ENCODE measurements around the gene ABCA1. TPM values are rescaled to one million over a fixed set of nuclear protein-coding genes. Genes with fewer than 3 reads are reported as not detected.

Gene ABCA1
- total RNA-seq, 1 donor from 2014 or later, result 30.7 TPM

DNA sequence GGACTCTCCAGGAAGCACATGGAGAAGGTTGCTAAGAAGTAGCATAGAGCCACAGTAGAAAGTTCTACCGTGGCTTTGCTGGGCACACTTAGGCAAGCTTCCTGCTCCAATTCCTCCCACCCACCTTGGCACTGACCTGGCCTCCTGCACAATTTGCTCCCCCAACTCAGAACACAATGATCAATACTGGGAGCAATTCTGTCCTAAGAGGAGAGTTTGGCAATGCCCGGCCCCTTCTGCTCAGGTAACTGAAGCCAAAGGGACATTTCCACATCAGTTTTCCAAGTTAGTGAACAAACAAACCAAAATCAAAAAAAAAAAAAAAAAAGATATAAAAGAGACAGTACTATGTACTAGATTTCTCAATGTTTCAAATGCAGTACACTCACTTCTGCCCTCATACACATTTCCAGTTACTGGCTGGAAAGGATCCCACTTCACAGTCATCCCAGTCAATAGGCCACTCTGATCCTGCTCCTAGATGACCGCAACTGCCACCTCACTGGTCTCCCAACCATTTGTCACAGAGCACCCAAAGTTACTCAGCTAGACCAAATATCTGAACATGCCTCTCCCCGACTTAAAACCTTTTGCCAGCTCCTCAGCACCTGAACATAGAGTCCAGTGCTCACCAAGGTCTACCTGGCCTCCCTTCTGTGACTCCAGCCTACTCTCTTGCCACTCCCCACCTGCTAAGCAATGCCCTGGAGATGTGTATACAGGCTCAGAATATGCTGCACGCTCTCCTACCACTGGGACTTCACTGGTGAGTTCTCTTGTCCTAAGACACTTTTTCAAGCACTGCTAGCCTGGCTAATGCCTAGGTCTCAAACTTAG, 21.3 kb downstream of the ABCA1 start:
- intact Hi-C loops (cut with DNase I), result no loop called here
- Histone ChIP-seq H3K4me1 (peaks cover 95% of the 10 kb centered on the region), H3K36me3 (peaks cover 0 to 8% of the 10 kb centered on the region in 2 donors), H3K9me3 (no peaks in the 10 kb centered on the region), H3K27ac (peak overlapping the region; percentile 9), H3K27me3 (no peaks in the 10 kb centered on the region), H3K4me3 (no peak overlapping the region)
- no peak for DNase-seq (ENCODE audit: extremely low spot score in 2 of 2)
- TF ChIP-seq, protein P1, sequence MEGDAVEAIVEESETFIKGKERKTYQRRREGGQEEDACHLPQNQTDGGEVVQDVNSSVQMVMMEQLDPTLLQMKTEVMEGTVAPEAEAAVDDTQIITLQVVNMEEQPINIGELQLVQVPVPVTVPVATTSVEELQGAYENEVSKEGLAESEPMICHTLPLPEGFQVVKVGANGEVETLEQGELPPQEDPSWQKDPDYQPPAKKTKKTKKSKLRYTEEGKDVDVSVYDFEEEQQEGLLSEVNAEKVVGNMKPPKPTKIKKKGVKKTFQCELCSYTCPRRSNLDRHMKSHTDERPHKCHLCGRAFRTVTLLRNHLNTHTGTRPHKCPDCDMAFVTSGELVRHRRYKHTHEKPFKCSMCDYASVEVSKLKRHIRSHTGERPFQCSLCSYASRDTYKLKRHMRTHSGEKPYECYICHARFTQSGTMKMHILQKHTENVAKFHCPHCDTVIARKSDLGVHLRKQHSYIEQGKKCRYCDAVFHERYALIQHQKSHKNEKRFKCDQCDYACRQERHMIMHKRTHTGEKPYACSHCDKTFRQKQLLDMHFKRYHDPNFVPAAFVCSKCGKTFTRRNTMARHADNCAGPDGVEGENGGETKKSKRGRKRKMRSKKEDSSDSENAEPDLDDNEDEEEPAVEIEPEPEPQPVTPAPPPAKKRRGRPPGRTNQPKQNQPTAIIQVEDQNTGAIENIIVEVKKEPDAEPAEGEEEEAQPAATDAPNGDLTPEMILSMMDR (IDR thresholded peaks at IDR 0.05), result no peak
- no peak for TF ChIP-seq POLR2A (IDR thresholded peaks at IDR 0.05)
- TF ChIP-seq POLR2AphosphoS5 (IDR thresholded peaks at IDR 0.05; ENCODE audit: insufficient read depth in 1 of 2, low read depth in 1 of 2), result no peak

DNA sequence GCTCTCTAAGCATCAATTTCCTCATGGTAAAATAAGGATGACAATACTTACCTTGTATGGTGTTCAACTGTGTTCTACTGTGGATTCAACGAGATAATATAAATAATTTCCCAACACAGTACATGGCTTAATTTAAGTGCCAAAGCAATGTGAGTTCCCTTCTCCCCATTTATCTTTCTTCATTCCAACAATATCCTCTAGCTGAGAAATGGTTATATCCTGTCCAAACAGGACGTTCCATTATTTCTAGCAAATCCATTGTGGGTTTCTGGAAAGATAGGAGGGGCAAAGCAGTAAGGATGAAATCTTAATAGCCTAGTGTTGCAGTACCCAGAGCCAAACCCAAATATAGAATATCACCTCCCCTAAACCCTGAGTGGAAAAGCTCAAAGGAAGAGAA, 22.0 kb downstream of the ABCA1 start:
- peaks cover 0 to 8% of the 10 kb centered on the region in 2 donors for H3K36me3 ChIP-seq
- H3K27ac ChIP-seq, result no peak overlapping the region
- H3K27me3 ChIP-seq, result no peaks in the 10 kb centered on the region
- no peak overlapping the region for H3K4me3 ChIP-seq
- DNase-seq (ENCODE audit: extremely low spot score in 2 of 2), result no peak
- intact Hi-C loops (cut with DNase I), result no loop called here
- H3K9me3 ChIP-seq, result no peaks in the 10 kb centered on the region
- H3K4me1 ChIP-seq, result peaks cover 95% of the 10 kb centered on the region
- TF ChIP-seq POLR2AphosphoS5 (IDR thresholded peaks at IDR 0.05; ENCODE audit: insufficient read depth in 1 of 2, low read depth in 1 of 2) (no peak), POLR2A (IDR thresholded peaks at IDR 0.05) (no peak)
- TF ChIP-seq, protein P1 (IDR thresholded peaks at IDR 0.05), result no peak

DNA sequence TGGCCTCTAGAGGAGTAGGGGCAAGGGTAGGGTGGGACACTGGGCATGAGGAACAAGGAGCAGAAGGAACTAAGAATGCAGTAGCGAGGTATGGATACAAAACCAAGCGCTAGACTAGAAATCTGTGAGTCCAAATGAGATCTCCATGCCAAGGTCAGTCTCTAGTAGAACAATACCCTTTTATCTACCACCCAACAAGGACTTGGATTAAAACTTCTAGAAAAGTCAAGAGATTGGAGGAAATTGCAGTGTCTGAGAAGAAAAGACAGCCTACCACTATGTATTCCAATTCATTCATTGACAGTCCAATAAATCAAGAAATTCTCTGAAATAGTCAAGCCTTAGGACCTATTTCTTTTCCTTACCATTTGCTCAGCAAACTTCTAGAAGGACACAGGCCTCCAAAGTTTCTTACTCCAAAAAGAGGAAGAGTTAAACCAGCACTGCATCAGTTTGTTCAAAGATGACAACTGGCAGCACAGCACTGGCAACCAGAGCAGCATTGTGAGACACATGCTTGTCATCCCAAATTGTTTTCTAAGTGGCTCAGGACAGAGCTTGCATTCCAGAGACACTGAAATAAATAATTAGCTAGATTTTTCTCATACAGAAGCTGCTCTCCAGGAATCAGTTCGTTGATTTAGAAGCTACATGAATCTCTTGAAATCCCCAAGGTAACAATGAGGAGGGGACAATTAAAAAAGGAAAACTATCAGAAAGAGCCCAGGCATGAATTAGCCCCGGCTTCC, 22.6 kb downstream of the ABCA1 start:
- Histone ChIP-seq H3K4me1 (peaks cover 95% of the 10 kb centered on the region), H3K36me3 (peaks cover 0 to 8% of the 10 kb centered on the region in 2 donors), H3K9me3 (no peaks in the 10 kb centered on the region), H3K4me3 (no peak overlapping the region), H3K27me3 (no peaks in the 10 kb centered on the region), H3K27ac (no peak overlapping the region)
- no peak for DNase-seq (ENCODE audit: extremely low spot score in 2 of 2)
- intact Hi-C loops (cut with DNase I), result no loop called here
- TF ChIP-seq POLR2A (IDR thresholded peaks at IDR 0.05), result no peak

DNA sequence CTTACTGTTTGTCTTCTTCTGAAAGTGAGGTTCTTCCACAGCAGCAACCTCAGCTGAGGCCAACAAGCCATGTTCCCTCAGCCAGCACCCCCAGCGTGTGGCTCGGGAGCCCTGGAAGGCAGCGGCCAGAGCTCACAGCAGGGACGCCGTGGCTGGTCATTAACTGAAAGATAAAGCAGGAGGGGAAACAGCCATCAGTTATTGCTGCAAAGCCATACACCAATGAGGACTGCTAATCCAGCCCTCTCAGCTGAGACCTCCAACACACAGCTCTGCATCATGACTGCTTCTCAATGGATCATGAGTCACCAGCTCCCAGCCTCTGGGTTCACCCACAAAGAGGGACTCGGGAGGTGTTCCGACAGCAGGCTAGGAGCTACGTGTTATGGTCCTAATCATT, 24.3 kb downstream of the ABCA1 start:
- TF ChIP-seq, protein P1 (IDR thresholded peaks at IDR 0.05), result no peak
- no peak for TF ChIP-seq POLR2AphosphoS5 (IDR thresholded peaks at IDR 0.05; ENCODE audit: insufficient read depth in 1 of 2, low read depth in 1 of 2)
- Histone ChIP-seq H3K36me3 (peaks cover 0 to 8% of the 10 kb centered on the region in 2 donors), H3K4me3 (no peak overlapping the region), H3K4me1 (peaks cover 85% of the 10 kb centered on the region), H3K27ac (no peak overlapping the region), H3K9me3 (no peaks in the 10 kb centered on the region), H3K27me3 (no peaks in the 10 kb centered on the region)
- intact Hi-C loops (cut with DNase I), result no loop called here
- DNase-seq (ENCODE audit: extremely low spot score in 2 of 2), result no peak

DNA sequence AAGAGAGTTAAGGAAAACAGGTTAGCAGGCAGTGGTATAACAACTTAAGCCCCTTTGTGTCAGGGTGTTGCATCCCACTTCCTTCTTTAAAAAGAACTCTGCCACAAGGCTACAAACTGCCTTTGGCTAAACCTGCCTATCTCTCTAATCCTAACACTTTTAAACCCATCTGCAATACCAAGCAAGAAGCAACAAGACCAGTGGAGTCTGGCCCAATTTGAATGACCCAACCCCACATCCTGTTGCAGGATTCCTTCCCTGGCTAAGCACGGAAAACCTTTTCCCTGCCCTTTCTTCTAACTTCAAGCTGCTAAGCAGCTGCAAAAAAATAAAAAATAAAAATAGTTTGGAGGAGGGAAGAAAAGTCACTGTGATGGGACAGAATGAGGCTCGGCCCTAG, 27.1 kb downstream of the ABCA1 start:
- H3K27ac ChIP-seq, result no peak overlapping the region
- H3K36me3 ChIP-seq, result peaks cover 0 to 8% of the 10 kb centered on the region in 2 donors
- H3K4me1 ChIP-seq, result peaks cover 65% of the 10 kb centered on the region
- no peak for DNase-seq (ENCODE audit: extremely low spot score in 2 of 2)
- intact Hi-C loops (cut with DNase I), result no loop called here
- no peak for TF ChIP-seq POLR2AphosphoS5 (IDR thresholded peaks at IDR 0.05; ENCODE audit: insufficient read depth in 1 of 2, low read depth in 1 of 2)
- TF ChIP-seq, protein P1 (IDR thresholded peaks at IDR 0.05), result no peak
- H3K27me3 ChIP-seq, result no peaks in the 10 kb centered on the region
- H3K9me3 ChIP-seq, result no peaks in the 10 kb centered on the region
- no peak overlapping the region for H3K4me3 ChIP-seq

Measured in vagina (tissue), 2 donors.